Memory B cell (primary cell): ENCODE results near the gene UACA.
A peak's percentile ranks its signal among the peaks of the same experiment; 100 is the strongest.
"Not testable (repeated sequence)": the region's sequence is repeated elsewhere in the genome, so short reads cannot be mapped to it uniquely, and the experiment has no call there.

ENCODE experiments used
- ATAC-seq: fragments of 150-1000 bp; cut with Tn5 transposase; 2 replicates; pipeline ENCODE4 v1.10.0; 2021; ENCODE audit warnings: low read depth, mild to moderate bottlenecking, moderate library complexity
- DNase-seq, 2 donors: peaks; one replicate each; pipeline ENCODE4 v3.0.0; 2022; ENCODE audit warnings: low spot score in 2 of 2
- H3K27ac Mint-ChIP-seq: one replicate; pipeline ENCODE4 v1.8.0; 2022; ENCODE audit warnings: mild to moderate bottlenecking, moderate library complexity, mixed read lengths
- H3K27me3 Mint-ChIP-seq: one replicate; pipeline ENCODE4 v1.8.0; 2022; ENCODE audit warnings: mixed read lengths
- H3K36me3 Mint-ChIP-seq: one replicate; pipeline ENCODE4 v1.8.0; 2022; ENCODE audit warnings: mild to moderate bottlenecking, mixed read lengths
- H3K4me1 Mint-ChIP-seq: one replicate; pipeline ENCODE4 v1.8.0; 2022; ENCODE audit warnings: mixed read lengths
- H3K4me3 Mint-ChIP-seq: one replicate; pipeline ENCODE4 v1.8.0; 2022; ENCODE audit warnings: mild to moderate bottlenecking, moderate library complexity, mixed read lengths
- H3K9me3 Mint-ChIP-seq: one replicate; pipeline ENCODE4 v1.8.0; 2022; ENCODE audit warnings: mixed read lengths

UACA gene, protein sequence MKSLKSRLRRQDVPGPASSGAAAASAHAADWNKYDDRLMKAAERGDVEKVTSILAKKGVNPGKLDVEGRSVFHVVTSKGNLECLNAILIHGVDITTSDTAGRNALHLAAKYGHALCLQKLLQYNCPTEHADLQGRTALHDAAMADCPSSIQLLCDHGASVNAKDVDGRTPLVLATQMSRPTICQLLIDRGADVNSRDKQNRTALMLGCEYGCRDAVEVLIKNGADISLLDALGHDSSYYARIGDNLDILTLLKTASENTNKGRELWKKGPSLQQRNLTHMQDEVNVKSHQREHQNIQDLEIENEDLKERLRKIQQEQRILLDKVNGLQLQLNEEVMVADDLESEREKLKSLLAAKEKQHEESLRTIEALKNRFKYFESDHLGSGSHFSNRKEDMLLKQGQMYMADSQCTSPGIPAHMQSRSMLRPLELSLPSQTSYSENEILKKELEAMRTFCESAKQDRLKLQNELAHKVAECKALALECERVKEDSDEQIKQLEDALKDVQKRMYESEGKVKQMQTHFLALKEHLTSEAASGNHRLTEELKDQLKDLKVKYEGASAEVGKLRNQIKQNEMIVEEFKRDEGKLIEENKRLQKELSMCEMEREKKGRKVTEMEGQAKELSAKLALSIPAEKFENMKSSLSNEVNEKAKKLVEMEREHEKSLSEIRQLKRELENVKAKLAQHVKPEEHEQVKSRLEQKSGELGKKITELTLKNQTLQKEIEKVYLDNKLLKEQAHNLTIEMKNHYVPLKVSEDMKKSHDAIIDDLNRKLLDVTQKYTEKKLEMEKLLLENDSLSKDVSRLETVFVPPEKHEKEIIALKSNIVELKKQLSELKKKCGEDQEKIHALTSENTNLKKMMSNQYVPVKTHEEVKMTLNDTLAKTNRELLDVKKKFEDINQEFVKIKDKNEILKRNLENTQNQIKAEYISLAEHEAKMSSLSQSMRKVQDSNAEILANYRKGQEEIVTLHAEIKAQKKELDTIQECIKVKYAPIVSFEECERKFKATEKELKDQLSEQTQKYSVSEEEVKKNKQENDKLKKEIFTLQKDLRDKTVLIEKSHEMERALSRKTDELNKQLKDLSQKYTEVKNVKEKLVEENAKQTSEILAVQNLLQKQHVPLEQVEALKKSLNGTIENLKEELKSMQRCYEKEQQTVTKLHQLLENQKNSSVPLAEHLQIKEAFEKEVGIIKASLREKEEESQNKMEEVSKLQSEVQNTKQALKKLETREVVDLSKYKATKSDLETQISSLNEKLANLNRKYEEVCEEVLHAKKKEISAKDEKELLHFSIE (N-terminal part only)

DNA sequence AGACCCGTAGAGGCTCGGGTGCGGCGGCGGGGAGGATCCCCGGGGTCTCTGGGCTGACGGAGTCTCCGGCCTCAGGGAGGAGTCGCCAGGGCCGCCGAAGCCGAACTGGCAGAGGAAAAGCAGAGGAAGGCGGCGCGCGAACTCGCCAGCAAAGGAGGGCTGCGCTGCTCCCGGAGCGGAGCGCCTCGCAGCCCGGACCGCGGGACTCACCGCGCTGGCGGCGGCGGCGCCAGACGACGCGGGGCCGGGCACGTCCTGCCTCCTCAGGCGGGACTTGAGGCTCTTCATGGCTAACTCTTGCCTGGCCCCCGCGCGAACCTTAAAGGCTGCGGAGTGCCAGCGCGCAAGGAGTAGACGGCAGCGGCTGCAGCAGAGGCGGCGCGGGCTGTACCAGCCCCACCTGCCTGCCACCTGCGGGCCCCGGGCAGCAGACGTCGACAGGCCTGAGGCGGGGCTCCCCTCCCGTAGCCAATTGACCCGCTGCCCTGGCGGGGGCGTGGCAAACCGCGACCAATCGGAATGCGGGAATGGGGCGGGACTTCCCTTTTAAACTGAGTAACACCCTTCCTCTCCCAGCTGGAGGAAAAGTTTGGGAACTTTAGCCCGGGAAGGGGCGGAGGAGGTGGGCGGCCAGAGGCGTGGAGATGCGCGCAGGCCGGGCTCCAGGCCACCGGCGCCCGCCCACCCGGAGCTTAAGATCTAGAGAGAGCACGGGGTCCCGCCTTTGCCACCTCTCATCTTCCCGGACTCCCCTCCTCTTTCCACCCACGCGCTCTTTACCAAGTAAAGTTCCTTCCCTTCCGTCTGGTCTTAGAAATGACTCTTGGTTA is at the start of gene UACA:
TSS of gene UACA (minus strand) at position 439 of the 830 bp plus-strand sequence. CDS start at position 288, 151 bp downstream.
- DNase-seq (peak; percentile 66 to 70), ATAC-seq (peak; percentile 98)
- peak within 1 kb of the TSS; percentile 96 for H3K4me3 Mint-ChIP-seq
- H3K27ac Mint-ChIP-seq: no peak within 1 kb of the TSS
- no peaks in the 10 kb centered on the region for H3K9me3 Mint-ChIP-seq
- peaks cover 4% of the 10 kb centered on the region for H3K27me3 Mint-ChIP-seq
- peaks cover 10% of the 10 kb centered on the region for H3K4me1 Mint-ChIP-seq
- H3K36me3 Mint-ChIP-seq: no peaks in the 10 kb centered on the region

DNA sequence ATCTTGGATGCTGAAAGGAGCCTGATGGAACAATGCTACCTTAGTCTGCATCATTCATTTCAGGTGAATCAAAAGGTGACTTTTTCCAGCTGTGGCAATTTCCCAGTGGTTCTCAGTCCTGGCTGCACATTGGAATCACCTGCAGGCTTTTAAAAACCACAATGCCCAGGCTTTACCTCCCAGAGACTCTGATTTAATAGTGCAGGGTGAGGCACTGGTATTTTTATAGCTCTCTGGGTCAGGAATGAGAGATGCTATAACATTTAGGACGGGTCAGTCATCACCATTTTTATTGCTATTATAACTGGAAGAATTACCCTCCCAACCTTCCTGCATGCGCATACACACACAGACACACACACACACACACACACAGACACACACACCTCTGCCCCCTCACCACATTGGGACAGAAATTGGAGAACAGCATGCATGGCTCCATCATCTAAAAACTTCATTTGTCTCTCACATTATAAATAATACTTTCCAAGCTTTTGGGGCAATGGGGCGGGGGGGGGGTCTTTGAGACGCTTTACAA is 49.5 kb upstream of the UACA start:
- Mint-ChIP-seq H3K36me3 (no peaks in the 10 kb centered on the region), H3K27ac (no peak overlapping the region), H3K4me3 (no peak overlapping the region), H3K27me3 (peaks cover 8% of the 10 kb centered on the region), H3K4me1 (no peaks in the 10 kb centered on the region), H3K9me3 (no peaks in the 10 kb centered on the region)
- ATAC-seq: no peak
- no peak for DNase-seq

DNA sequence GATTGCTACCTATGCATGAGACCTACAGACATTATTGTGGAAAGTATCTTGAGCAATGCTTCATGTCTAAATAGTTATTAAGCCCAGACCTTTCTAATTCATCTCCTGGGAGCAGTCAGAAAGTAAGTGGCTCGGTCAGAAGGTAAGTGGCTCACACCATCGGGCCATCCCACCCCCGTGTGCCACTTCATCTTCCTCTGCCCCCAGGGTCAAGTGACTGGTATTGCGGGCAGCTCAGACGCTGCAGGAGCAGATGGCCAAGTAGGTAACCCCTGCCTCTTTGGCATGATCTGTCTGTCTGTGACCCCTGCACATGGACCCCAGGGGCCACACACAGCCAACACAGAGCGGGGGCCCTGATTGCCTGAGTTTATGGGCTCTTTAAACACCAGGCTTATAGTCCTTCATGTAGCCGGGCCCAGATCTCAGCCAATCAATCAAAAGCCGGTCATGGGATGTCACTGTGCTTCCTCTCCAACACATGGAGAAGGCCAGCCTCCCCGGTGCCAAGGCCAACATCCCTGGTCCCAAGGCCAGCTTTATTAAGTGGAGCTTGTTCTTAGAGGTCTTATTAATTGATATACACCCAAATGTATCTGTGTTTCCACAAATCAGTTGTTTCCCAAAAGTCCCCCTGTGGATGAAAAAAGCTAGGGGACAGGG is 47.7 kb upstream of the UACA start:
- Mint-ChIP-seq H3K27me3 (peaks cover 11% of the 10 kb centered on the region), H3K36me3 (no peaks in the 10 kb centered on the region), H3K4me1 (peaks cover 3% of the 10 kb centered on the region), H3K4me3 (no peak overlapping the region), H3K27ac (no peak overlapping the region), H3K9me3 (no peaks in the 10 kb centered on the region)
- ATAC-seq: no peak
- no peak for DNase-seq

DNA sequence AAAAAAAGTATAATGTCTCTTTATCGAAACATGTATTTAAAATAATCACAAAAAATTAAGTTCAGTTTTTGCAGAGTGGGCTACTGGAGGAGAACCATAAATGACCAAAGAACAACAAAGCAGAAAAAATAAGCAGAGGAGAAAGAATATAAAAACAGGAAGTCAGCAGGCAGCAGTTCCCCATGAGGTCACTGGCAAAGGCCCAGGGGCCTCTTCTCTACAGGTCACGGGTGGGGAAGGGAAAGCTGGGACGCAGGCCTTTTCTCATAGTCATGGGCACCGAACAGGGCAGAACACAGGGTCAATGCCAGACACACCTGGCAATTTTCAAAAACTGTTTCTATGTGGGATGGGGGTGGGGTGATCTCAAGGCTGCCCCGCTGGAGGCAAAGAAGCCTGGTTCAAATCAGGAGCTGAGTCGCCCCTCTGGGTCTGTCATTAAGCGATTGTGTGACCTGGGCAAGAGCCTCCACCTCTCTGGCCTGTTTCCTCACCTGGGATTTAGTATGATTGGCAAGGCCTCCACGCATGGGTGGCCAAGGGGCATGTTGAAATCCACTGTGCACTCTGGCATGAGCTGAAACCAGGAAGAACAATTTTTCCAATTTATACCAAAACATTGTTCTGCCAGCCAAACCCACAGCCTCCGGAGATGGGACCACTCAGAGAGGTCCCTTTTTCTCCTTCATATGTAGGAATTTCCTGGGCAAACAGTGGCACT is 43.8 kb upstream of the UACA start:
- no peak overlapping the region for H3K4me3 Mint-ChIP-seq
- H3K27ac Mint-ChIP-seq: no peak overlapping the region
- H3K9me3 Mint-ChIP-seq: no peaks in the 10 kb centered on the region
- ATAC-seq (no peak), DNase-seq (no peak)
- peaks cover 11% of the 10 kb centered on the region for H3K27me3 Mint-ChIP-seq
- no peaks in the 10 kb centered on the region for H3K36me3 Mint-ChIP-seq
- H3K4me1 Mint-ChIP-seq: peaks cover 3% of the 10 kb centered on the region

DNA sequence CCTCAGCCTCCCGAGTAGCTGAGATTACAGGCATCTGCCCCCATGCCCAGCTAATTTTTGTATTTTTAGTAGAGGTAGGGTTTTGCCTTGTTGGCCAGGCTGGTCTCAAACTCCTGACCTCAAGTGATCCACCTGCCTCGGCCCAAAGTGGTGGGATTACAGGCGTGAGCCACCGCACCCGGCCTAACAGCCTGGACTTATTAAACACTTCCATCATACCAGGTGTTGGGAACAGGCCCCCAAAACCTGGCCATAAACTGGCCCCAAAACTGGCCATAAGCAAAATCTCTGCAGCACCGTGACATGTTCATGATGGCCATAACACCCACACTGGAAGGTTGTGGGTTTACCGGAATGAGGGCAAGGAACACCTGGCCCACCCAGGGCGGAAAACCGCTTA is 41.0 kb upstream of the UACA start:
- not testable (repeated sequence) for H3K4me3 Mint-ChIP-seq, H3K27ac Mint-ChIP-seq, H3K4me1 Mint-ChIP-seq, H3K9me3 Mint-ChIP-seq, DNase-seq, H3K36me3 Mint-ChIP-seq, H3K27me3 Mint-ChIP-seq, ATAC-seq

DNA sequence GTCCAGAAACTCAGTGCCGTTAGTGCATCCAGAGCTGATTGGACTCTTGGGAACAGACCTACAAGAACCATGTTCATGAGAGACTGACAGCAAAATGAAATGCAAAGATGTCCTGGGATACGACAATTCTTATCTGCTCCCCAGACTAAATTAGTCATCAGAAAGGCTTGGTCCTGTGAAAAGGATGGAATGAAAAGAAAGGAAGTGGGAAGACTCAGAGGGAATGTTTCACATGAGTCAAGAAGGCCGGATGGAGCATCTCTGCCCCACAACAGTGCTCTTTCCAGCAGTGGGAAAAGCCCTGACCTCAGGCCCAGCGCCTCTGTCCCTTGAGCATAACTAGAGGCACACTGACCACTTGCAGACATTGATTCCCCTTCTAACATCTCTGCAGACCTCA is 39.3 kb upstream of the UACA start:
- Mint-ChIP-seq H3K27me3 (peaks cover 6% of the 10 kb centered on the region), H3K4me3 (no peak overlapping the region), H3K4me1 (peaks cover 3% of the 10 kb centered on the region)

DNA sequence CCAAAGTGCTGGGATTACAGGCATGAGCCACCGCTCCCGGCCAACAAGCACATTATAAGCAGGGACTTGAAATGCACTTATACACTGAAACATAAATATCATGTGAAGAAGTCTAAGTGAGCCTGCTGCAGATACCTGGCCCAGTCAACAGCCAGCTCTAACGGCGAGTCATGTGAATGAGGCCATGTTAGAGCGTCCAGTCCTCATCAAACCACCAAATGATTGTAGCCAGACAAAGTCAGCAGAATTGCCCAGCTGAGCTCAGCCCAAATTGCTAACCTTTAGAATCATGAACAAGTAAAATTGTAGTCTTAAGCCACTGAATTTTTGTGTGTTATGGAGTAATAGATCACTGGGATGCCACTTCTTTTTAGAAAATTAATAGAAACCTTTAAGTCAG is 37.8 kb upstream of the UACA start:
- peaks cover under 1% of the 10 kb centered on the region for H3K4me1 Mint-ChIP-seq
- H3K27me3 Mint-ChIP-seq: peaks cover 4% of the 10 kb centered on the region
- ATAC-seq: no peak
- H3K4me3 Mint-ChIP-seq: no peak overlapping the region
- no peak overlapping the region for H3K27ac Mint-ChIP-seq
- H3K36me3 Mint-ChIP-seq: no peaks in the 10 kb centered on the region
- DNase-seq: no peak
- H3K9me3 Mint-ChIP-seq: no peaks in the 10 kb centered on the region

More for the DNA sequence above, 39.3 kb upstream of the UACA start:
- DNase-seq (no peak), ATAC-seq (no peak)
- H3K36me3 Mint-ChIP-seq: no peaks in the 10 kb centered on the region
- no peaks in the 10 kb centered on the region for H3K9me3 Mint-ChIP-seq
- H3K27ac Mint-ChIP-seq: no peak overlapping the region

DNA sequence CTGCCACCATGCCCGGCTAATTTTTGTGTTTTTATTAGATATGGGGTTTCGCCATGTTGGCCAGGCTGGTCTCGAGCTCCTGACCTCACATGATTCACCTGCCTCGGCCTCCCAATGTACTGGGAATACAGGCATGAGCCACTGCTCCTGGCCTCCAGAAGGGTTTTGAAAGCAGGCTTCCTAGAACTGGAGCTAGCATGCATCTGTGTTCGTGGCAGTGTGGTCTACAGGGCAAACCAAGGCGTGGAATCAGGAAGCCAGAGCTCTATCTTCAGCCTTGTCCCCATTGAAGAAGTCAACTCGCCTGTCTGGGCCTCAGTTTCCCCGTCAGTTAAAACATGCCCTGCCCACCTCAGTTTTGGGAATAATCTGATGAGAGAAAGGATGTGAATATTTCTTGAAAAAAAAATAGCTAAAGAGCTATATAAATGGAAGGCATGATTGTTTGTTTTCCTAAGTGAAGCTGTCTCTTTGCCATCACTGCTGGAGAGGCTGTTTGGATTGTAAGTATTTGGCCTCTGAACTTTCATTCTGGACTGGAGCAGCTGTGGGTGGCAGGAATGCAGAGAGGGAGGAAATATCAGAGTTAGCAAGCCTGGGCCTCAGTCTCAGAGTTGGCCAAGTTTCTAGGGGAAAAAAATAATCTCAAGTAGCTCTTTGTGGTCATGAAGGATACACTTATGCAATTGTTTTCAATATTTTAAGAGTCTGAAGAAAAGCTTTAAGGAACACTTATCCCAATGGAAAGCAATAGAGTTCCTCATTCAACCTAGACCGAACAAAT is 36.5 kb upstream of the UACA start:
- Mint-ChIP-seq H3K9me3 (no peaks in the 10 kb centered on the region), H3K4me3 (no peak overlapping the region), H3K27me3 (peaks cover 4% of the 10 kb centered on the region), H3K4me1 (no peaks in the 10 kb centered on the region), H3K36me3 (no peaks in the 10 kb centered on the region), H3K27ac (no peak overlapping the region)
- ATAC-seq: no peak
- DNase-seq: no peak

DNA sequence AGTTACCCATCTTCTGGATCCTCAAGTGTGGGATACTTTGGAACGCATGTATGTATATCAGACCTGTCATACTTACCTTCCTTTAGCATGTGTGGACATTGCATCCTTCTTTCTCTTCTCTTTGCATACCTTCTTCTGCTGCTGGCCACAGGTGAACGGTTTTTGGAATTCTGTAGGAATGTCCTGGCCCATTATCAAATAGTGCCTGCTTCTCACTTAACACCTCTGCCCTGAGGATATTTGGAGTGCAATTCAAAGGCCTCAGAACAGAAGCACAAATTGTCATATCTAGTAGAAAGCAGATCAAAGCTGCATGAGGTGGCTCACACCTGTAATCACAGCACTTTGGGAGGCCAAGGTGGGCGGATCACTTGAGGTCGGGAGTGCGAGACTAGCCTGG is 34.1 kb upstream of the UACA start:
- Mint-ChIP-seq H3K4me3 (no peak overlapping the region), H3K27ac (no peak overlapping the region), H3K4me1 (no peaks in the 10 kb centered on the region), H3K9me3 (no peaks in the 10 kb centered on the region), H3K27me3 (peaks cover 3% of the 10 kb centered on the region), H3K36me3 (no peaks in the 10 kb centered on the region)
- DNase-seq: no peak
- ATAC-seq: no peak

DNA sequence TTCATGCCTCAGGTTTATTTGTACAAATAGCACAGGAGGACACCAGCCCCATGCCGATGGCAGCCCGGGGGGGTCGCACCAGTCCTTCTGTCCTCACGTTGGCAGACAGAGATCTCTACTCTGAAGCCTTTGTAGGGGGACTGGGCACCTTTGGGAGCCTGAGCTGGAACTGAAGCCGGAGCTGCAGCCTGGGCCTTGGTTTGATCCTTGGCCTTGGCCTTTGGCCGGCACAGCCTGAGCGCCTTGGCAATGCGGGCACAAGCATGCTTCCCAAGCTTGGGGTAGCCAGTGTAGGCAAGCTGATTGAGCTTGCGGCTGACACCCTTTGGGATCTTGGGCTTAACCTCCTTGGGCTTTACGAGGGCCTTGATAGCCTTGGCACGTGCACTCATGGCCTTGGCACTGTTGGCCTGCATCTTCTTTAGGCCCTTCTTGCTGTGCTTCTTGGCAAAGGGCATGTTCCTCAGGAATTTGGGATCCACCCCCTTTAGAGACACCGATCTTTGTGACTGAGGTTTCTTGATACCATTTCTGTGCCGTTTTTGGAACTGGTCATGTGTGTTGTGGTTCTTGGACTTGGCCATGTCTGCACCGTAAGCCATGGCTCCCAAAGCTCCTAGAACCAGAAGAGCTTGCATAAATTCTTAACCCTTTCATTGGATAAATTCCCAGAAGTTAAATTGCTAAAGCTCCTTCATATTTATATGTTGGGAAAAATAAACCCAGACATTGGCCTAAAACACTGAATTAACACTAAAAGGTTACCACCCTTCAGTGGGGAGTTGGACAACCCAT is 33.4 kb upstream of the UACA start:
- ATAC-seq (no peak), DNase-seq (no peak)
- peaks cover 3% of the 10 kb centered on the region for H3K27me3 Mint-ChIP-seq
- no peaks in the 10 kb centered on the region for H3K9me3 Mint-ChIP-seq
- no peaks in the 10 kb centered on the region for H3K4me1 Mint-ChIP-seq
- H3K4me3 Mint-ChIP-seq: no peak overlapping the region
- no peaks in the 10 kb centered on the region for H3K36me3 Mint-ChIP-seq
- no peak overlapping the region for H3K27ac Mint-ChIP-seq

DNA sequence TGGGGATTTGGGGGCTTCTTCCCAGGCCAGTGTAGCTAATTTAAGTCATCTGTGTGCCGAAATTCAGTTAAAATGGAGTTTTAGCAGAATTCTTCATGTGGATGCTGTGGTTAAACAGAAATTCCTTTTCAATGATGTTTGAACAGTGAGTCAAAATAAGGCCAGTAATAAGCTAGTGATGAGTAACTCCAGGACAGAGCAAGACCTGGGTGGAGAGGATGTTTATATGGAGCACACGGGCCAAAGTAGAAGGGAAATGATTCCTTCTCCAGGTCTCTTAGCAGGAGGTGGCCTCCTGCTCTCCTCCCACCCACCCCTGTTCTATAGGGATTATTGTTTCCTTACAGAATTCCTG is 31.9 kb upstream of the UACA start:
- ATAC-seq: no peak
- no peaks in the 10 kb centered on the region for H3K36me3 Mint-ChIP-seq
- no peaks in the 10 kb centered on the region for H3K4me1 Mint-ChIP-seq
- H3K27ac Mint-ChIP-seq: no peak overlapping the region
- no peaks in the 10 kb centered on the region for H3K9me3 Mint-ChIP-seq
- no peak for DNase-seq
- no peak overlapping the region for H3K4me3 Mint-ChIP-seq
- peaks cover 3% of the 10 kb centered on the region for H3K27me3 Mint-ChIP-seq
